H9 (cell line): Measurements from ENCODE around the gene CERKL. TPM values are rescaled to one million over a fixed set of nuclear protein-coding genes. Genes with fewer than 3 reads are reported as not detected.

Source experiments
- DNase-seq: peaks from one replicate; pipeline ENCODE4 v3.0.0-alpha.2; 2017
- H2AFZ ChIP-seq: one replicate; pipeline ENCODE4 v1.6.1; 2013; ENCODE audit warnings: mild to moderate bottlenecking, low read length, control low read depth, moderate library complexity
- H2AK5ac ChIP-seq: 2 replicates; pipeline ENCODE4 v1.6.1; 2013; ENCODE audit warnings: low read length, control low read depth, mixed read lengths; ENCODE audit not compliant: insufficient read length
- H2BK120ac ChIP-seq: one replicate; pipeline ENCODE4 v1.6.1; 2013; ENCODE audit warnings: low read depth, mild to moderate bottlenecking, low read length, control low read depth, inconsistent platforms; ENCODE audit not compliant: poor library complexity, severe bottlenecking
- H2BK12ac ChIP-seq: 2 replicates; pipeline ENCODE4 v1.6.1; 2013; ENCODE audit warnings: low read length, control low read depth, mixed read lengths, low read depth; ENCODE audit not compliant: insufficient read length
- H2BK15ac ChIP-seq: 2 replicates; pipeline ENCODE4 v1.6.1; 2013; ENCODE audit warnings: low read depth, low read length, control low read depth
- H2BK20ac ChIP-seq: one replicate; pipeline ENCODE4 v1.6.1; 2013; ENCODE audit warnings: low read depth, mild to moderate bottlenecking, low read length, control low read depth, inconsistent platforms; ENCODE audit not compliant: poor library complexity, severe bottlenecking
- H2BK5ac ChIP-seq: 2 replicates; pipeline ENCODE4 v1.6.1; 2013; ENCODE audit warnings: low read length, control low read depth, mixed read lengths; ENCODE audit not compliant: insufficient read length
- H3K14ac ChIP-seq: 2 replicates; pipeline ENCODE4 v1.6.1; 2013; ENCODE audit warnings: low read length, control low read depth; ENCODE audit not compliant: insufficient read depth
- H3K18ac ChIP-seq: 2 replicates; pipeline ENCODE4 v1.6.1; 2013; ENCODE audit warnings: low read depth, mild to moderate bottlenecking, mixed read lengths, low read length, control low read depth; ENCODE audit not compliant: insufficient read length
- H3K23ac ChIP-seq: 2 replicates; pipeline ENCODE4 v1.6.1; 2013; ENCODE audit warnings: low read length, control low read depth, mixed read lengths, low read depth; ENCODE audit not compliant: insufficient read length
- H3K23me2 ChIP-seq: 2 replicates; pipeline ENCODE4 v1.6.1; 2013; ENCODE audit warnings: low read depth, mild to moderate bottlenecking, mixed read lengths, low read length, control low read depth; ENCODE audit not compliant: insufficient read length, poor library complexity, severe bottlenecking
- H3K27ac ChIP-seq: 2 replicates; pipeline ENCODE4 v1.5.1; 2013; ENCODE audit warnings: low read length, control low read depth, mixed read lengths, low read depth; ENCODE audit not compliant: insufficient read length
- H3K27me3 ChIP-seq: 2 replicates; pipeline ENCODE4 v1.6.1; 2013; ENCODE audit warnings: low read length, control low read depth, inconsistent platforms; ENCODE audit not compliant: insufficient read depth
- H3K4ac ChIP-seq: 2 replicates; pipeline ENCODE4 v1.6.1; 2013; ENCODE audit warnings: low read depth, mild to moderate bottlenecking, control low read depth, inconsistent platforms, low read length, moderate library complexity
- H3K4me1 ChIP-seq: 2 replicates; pipeline ENCODE4 v1.6.1; 2013; ENCODE audit warnings: low read length, control low read depth, inconsistent platforms; ENCODE audit not compliant: insufficient read depth
- H3K4me2 ChIP-seq: 2 replicates; pipeline ENCODE4 v1.6.1; 2013; ENCODE audit warnings: low read length, control low read depth, mixed read lengths; ENCODE audit not compliant: insufficient read length, insufficient read depth
- H3K56ac ChIP-seq: 2 replicates; pipeline ENCODE4 v1.6.1; 2013; ENCODE audit warnings: low read depth, mild to moderate bottlenecking, mixed read lengths, low read length, control low read depth; ENCODE audit not compliant: insufficient read length
- H3K79me1 ChIP-seq: 2 replicates; pipeline ENCODE4 v1.6.1; 2013; ENCODE audit warnings: low read depth, mild to moderate bottlenecking, moderate library complexity, low read length, control low read depth, inconsistent platforms; ENCODE audit not compliant: insufficient read depth, poor library complexity, severe bottlenecking
- H3K79me2 ChIP-seq: 2 replicates; pipeline ENCODE4 v1.6.1; 2013; ENCODE audit warnings: low read length, control low read depth, inconsistent platforms; ENCODE audit not compliant: insufficient read depth
- H3K9ac ChIP-seq: 2 replicates; pipeline ENCODE4 v1.6.1; 2013; ENCODE audit warnings: low read length, control low read depth, mixed read lengths; ENCODE audit not compliant: insufficient read length; ENCODE audit errors: extremely low read depth
- H3K9me3 ChIP-seq: one replicate; pipeline ENCODE4 v1.6.1; 2013; ENCODE audit warnings: low read depth, low read length, inconsistent platforms; ENCODE audit not compliant: control insufficient read depth
- H3T11ph ChIP-seq: one replicate; pipeline ENCODE4 v1.6.1; 2013; ENCODE audit warnings: mild to moderate bottlenecking, low read length, control low read depth, inconsistent platforms
- H4K20me1 ChIP-seq: one replicate; pipeline ENCODE4 v1.6.1; 2013; ENCODE audit not compliant: control insufficient read depth, insufficient read length, insufficient read depth
- H4K5ac ChIP-seq: 2 replicates; pipeline ENCODE4 v1.6.1; 2013; ENCODE audit warnings: low read depth, mild to moderate bottlenecking, mixed read lengths, low read length, control low read depth; ENCODE audit not compliant: insufficient read length
- H4K8ac ChIP-seq: replicated peaks from 2 replicates; pipeline ENCODE4 v1.6.1; 2013; ENCODE audit warnings: low read length, control low read depth, mixed read lengths, low read depth; ENCODE audit not compliant: insufficient read length
- H4K91ac ChIP-seq: 2 replicates; pipeline ENCODE4 v1.6.1; 2013; ENCODE audit warnings: low read depth, mild to moderate bottlenecking, moderate library complexity, mixed read lengths, low read length, control low read depth; ENCODE audit not compliant: insufficient read length
- H3K27ac Mint-ChIP-seq, 3 experiments: 2 replicates in 2 of 3; 3 replicates in 1 of 3; pipeline ENCODE4 v1.8.0; 2020 to 2021; ENCODE audit warnings: mixed read lengths in 3 of 3, mild to moderate bottlenecking in 1 of 3, moderate library complexity in 1 of 3
- H3K27me3 Mint-ChIP-seq: 2 replicates; pipeline ENCODE4 v1.8.0; 2021; ENCODE audit warnings: low read depth, mild to moderate bottlenecking, moderate library complexity, mixed read lengths
- H3K36me3 Mint-ChIP-seq, 3 experiments: 2 replicates in 2 of 3; 3 replicates in 1 of 3; pipeline ENCODE4 v1.8.0; 2020 to 2021; ENCODE audit warnings: low read depth in 3 of 3, mixed read lengths in 3 of 3; ENCODE audit not compliant: insufficient read depth in 1 of 3
- H3K4me1 Mint-ChIP-seq, 2 experiments: 2 replicates each; pipeline ENCODE4 v1.8.0; 2020; ENCODE audit warnings: mixed read lengths in 2 of 2
- H3K4me3 Mint-ChIP-seq, 2 experiments: 2 replicates in 1 of 2; 3 replicates in 1 of 2; pipeline ENCODE4 v1.8.0; 2020 to 2021; ENCODE audit warnings: mild to moderate bottlenecking in 2 of 2, mixed read lengths in 2 of 2, moderate library complexity in 1 of 2
- H3K9me3 Mint-ChIP-seq, 2 experiments: 2 replicates in 1 of 2; 3 replicates in 1 of 2; pipeline ENCODE4 v1.8.0; 2020; ENCODE audit warnings: mild to moderate bottlenecking in 2 of 2, mixed read lengths in 2 of 2, moderate library complexity in 1 of 2
- CTCF ChIP-seq: fragments of 200-600 bp; sonication (generic); conservative IDR thresholded peaks from 3 replicates; pipeline ENCODE4 v1.8.0; 2021; ENCODE audit warnings: antibody characterized with exemption, mild to moderate bottlenecking
- WGBS: extraction: QIAGEN DNeasy Blood & Tissue Kit; methylation state at CpG from one replicate; pipeline ENCODE4 v1.1.7; 2013; ENCODE audit warnings: missing lambda C conversion rate, low lambda C conversion rate, mixed read lengths; ENCODE audit not compliant: insufficient read length; ENCODE audit errors: extremely low coverage; 5-methylcytosine and 5-hydroxymethylcytosine counted together
- total RNA-seq: library from RNA; stranded (reverse); gene quantifications from 2 replicates; pipeline ENCODE4 v1.2.1, GENCODE V29; 2021

CERKL gene
- total RNA-seq, 1 experiment from 2014 or later = not detected

DNA sequence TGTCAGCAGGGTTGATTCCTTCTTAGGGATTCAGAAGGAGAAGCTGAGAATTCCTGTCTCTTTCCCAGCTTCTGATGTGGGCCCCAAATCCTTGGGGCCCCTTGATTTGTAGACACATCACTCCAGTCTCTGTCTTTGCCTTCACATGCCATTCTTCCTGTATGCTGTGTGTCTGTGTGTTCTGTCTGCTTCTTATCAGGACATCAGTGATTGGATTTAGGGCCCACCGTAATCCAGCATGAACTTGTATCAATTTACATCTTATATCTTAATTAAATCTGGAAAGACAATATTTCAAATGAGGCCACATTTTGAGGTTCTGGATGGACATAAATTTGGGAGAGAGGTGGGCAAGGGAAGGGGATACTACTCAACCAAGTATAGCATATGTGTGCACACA is 13.7 kb upstream of the CERKL start:
- Histone ChIP-seq H3K14ac (no peak overlapping the region), H4K8ac (no peak overlapping the region), H2BK120ac (no peak overlapping the region), H3K23me2 (no peaks in the 10 kb centered on the region), H3K79me2 (no peaks in the 10 kb centered on the region), H3K56ac (no peak overlapping the region), H4K20me1 (no peaks in the 10 kb centered on the region), H3K9me3 (no peaks in the 10 kb centered on the region), H2AK5ac (no peak overlapping the region), H2BK5ac (no peak overlapping the region), H3K23ac (no peak overlapping the region), H3K4ac (no peak overlapping the region), H2BK12ac (no peak overlapping the region), H2AFZ (no peak overlapping the region), H3K79me1 (no peaks in the 10 kb centered on the region), H3K18ac (no peak overlapping the region), H2BK15ac (no peak overlapping the region), H3K4me1 (peaks cover 3% of the 10 kb centered on the region), H3T11ph (no peak overlapping the region), H4K91ac (no peak overlapping the region), H2BK20ac (no peak overlapping the region), H3K27me3 (peaks cover 2% of the 10 kb centered on the region; the same call in 1 of the 2 replicates), H3K4me2 (no peak overlapping the region), H3K27ac (no peak overlapping the region), H3K9ac (no peak overlapping the region), H4K5ac (no peak overlapping the region)
- TF ChIP-seq CTCF = no peak
- WGBS = no CpG with 5 or more reads among the region's 1 CpG
- Mint-ChIP-seq H3K4me3 (no peak overlapping the region), H3K9me3 (peaks cover 11 to 12% of the 10 kb centered on the region in 2 experiments), H3K4me1 (peaks cover 16 to 19% of the 10 kb centered on the region in 2 experiments), H3K27ac (no peak overlapping the region), H3K36me3 (peaks cover 4 to 13% (median 11%) of the 10 kb centered on the region in 3 experiments; a peak in 6 of 7 replicates), H3K27me3 (peaks cover 88% of the 10 kb centered on the region)
- no peak for DNase-seq
